A549 (cell line): ENCODE data around the gene PGM2. TPM values are rescaled to one million over a fixed set of nuclear protein-coding genes. Genes with fewer than 3 reads are reported as not detected.

Experiments used
- ATAC-seq, 2 experiments: fragments of 200-7000 bp in 1 of 2; fragments of >200 bp in 1 of 2; cut with Nextera tagmentation in 1 of 2; cut with Tn5 transposase in 1 of 2; 3 replicates each; pipeline versions ENCODE4 v1.8.0 to v1.9.1; 2018 to 2020; ENCODE audit warnings: mild to moderate bottlenecking in 1 of 2, moderate library complexity in 1 of 2
- CTCF ChIA-PET: fragments of 300-600 bp; sonication (Branson Sonifier 250); formaldehyde crosslinking; extraction: SDS; loops from one replicate; lab custom pipeline; 2021; ENCODE audit warnings: antibody characterized with exemption, inconsistent platforms; lab: Yijun Ruan, JAX
- POLR2A ChIA-PET: fragments of 350-600 bp; formaldehyde crosslinking; extraction: SDS; loops from one replicate; lab custom pipeline; 2021; ENCODE audit warnings: antibody characterized with exemption, inconsistent platforms; lab: Yijun Ruan, JAX
- DNase-seq, 2 experiments: peaks; one replicate each; pipeline versions ENCODE4 v3.0.0 to v3.0.0-alpha.2; 2011 to 2016; ENCODE audit warnings: low read depth in 1 of 2, low spot score in 1 of 2
- FAIRE-seq: peaks from 2 replicates; lab custom pipeline; 2011; peaks lifted over from hg19 to GRCh38; lab: Jason Lieb, UNC
- H3K27ac ChIP-seq, 2 experiments: fragments of >200 bp; sonication (Bioruptor Twin); formaldehyde crosslinking; 3 replicates each; pipeline ENCODE4 v1.5.1; 2016 to 2017
- H3K4me1 ChIP-seq: fragments of >200 bp; sonication (Bioruptor Twin); formaldehyde crosslinking; 3 replicates; pipeline ENCODE4 v1.6.1; 2016
- H3K4me2 ChIP-seq: fragments of >200 bp; sonication (Bioruptor Twin); formaldehyde crosslinking; 3 replicates; pipeline ENCODE4 v1.6.1; 2016
- H3K4me3 ChIP-seq: fragments of >200 bp; sonication (Bioruptor Twin); formaldehyde crosslinking; 3 replicates; pipeline ENCODE4 v1.5.1; 2016
- H3K9me3 ChIP-seq: fragments of >200 bp; sonication (Bioruptor Twin); formaldehyde crosslinking; 3 replicates; pipeline ENCODE4 v1.6.1; 2016
- BHLHE40 ChIP-seq: IDR thresholded peaks from 2 replicates; pipeline ENCODE4 v1.6.1; 2012; ENCODE audit warnings: low read depth, low read length, inconsistent platforms
- CHD2 ChIP-seq: fragments of 150-350 bp; IDR thresholded peaks from 2 replicates; pipeline ENCODE4 v1.6.1; 2014; ENCODE audit warnings: low read length; ENCODE audit not compliant: partially characterized antibody
- CTCF ChIP-seq: fragments of >200 bp; sonication (Bioruptor Twin); formaldehyde crosslinking; IDR thresholded peaks from 3 replicates; pipeline ENCODE4 v1.5.1; 2016
- E2F6 ChIP-seq: IDR thresholded peaks from 2 replicates; pipeline ENCODE4 v1.6.1; 2012; ENCODE audit warnings: low read depth, borderline replicate concordance
- EHF ChIP-seq: fragments of 250-450 bp; sonication (Bioruptor Pico); IDR thresholded peaks from 2 replicates; pipeline ENCODE4 v1.5.0; 2020; ENCODE audit warnings: mild to moderate bottlenecking
- ELK1 ChIP-seq: fragments of 150-350 bp; IDR thresholded peaks from 2 replicates; pipeline ENCODE4 v1.6.1; 2014; ENCODE audit warnings: low read depth, mild to moderate bottlenecking, low read length
- FOSB ChIP-seq: fragments of 250-450 bp; sonication (Bioruptor Pico); IDR thresholded peaks from 2 replicates; pipeline ENCODE4 v1.5.0; 2020; ENCODE audit warnings: mild to moderate bottlenecking, moderate library complexity
- HDAC2 ChIP-seq: fragments of 200-600 bp; sonication (generic); IDR thresholded peaks from 2 replicates; pipeline ENCODE4 v1.6.1; 2016
- HES2 ChIP-seq: fragments of >200 bp; sonication (Bioruptor Twin); formaldehyde crosslinking; IDR thresholded peaks from 2 replicates; pipeline ENCODE4 v1.6.1; 2016
- HEYL ChIP-seq: fragments of 250-450 bp; sonication (Bioruptor Pico); IDR thresholded peaks from 2 replicates; pipeline ENCODE4 v1.8.0; 2021; ENCODE audit warnings: mild to moderate bottlenecking, moderate library complexity
- HOXB5 ChIP-seq: fragments of 250-450 bp; sonication (Bioruptor Pico); IDR thresholded peaks from 2 replicates; pipeline ENCODE4 v1.5.0; 2020; ENCODE audit warnings: mild to moderate bottlenecking, moderate library complexity
- JUNB ChIP-seq: fragments of >200 bp; sonication (Bioruptor Twin); formaldehyde crosslinking; IDR thresholded peaks from 2 replicates; pipeline ENCODE4 v1.6.1; 2016
- MAFK ChIP-seq: fragments of 450-650 bp; IDR thresholded peaks from 2 replicates; pipeline ENCODE4 v1.6.1; 2014; ENCODE audit not compliant: partially characterized antibody
- MYC ChIP-seq: IDR thresholded peaks from 2 replicates; pipeline ENCODE4 v1.6.1; 2012; ENCODE audit warnings: mild to moderate bottlenecking, inconsistent platforms, low read length, improper control_type of control experiment, borderline replicate concordance
- NPAS2 ChIP-seq: fragments of 250-450 bp; sonication (Bioruptor Pico); IDR thresholded peaks from 2 replicates; pipeline ENCODE4 v1.8.0; 2022; ENCODE audit warnings: mild to moderate bottlenecking, moderate library complexity, borderline replicate concordance
- POLR2AphosphoS2 ChIP-seq: conservative IDR thresholded peaks from 2 replicates; pipeline ENCODE4 v1.6.1; 2012; ENCODE audit warnings: low read length, improper control_type of control experiment, inconsistent platforms
- RAD21 ChIP-seq, 2 experiments: fragments of >200 bp in 1 of 2; sonication (Bioruptor Twin) in 1 of 2; formaldehyde crosslinking in 1 of 2; IDR thresholded peaks in 1 of 2; conservative IDR thresholded peaks in 1 of 2; 2 replicates in 1 of 2; 3 replicates in 1 of 2; pipeline ENCODE4 v1.6.1; 2012 to 2018; ENCODE audit warnings: inconsistent platforms in 1 of 2
- RARB ChIP-seq: fragments of 250-450 bp; sonication (Bioruptor Pico); IDR thresholded peaks from 2 replicates; pipeline ENCODE4 v1.8.0; 2021; ENCODE audit warnings: mild to moderate bottlenecking, moderate library complexity
- RNF2 ChIP-seq: fragments of 200-600 bp; sonication (generic); IDR thresholded peaks from 2 replicates; pipeline ENCODE4 v1.6.1; 2016; ENCODE audit warnings: low read depth, mild to moderate bottlenecking, antibody characterized with exemption, moderate library complexity, borderline replicate concordance
- SMC3 ChIP-seq: fragments of >200 bp; sonication (Bioruptor Twin); formaldehyde crosslinking; IDR thresholded peaks from 3 replicates; pipeline ENCODE4 v1.6.1; 2018; ENCODE audit warnings: inconsistent platforms
- SREBF2 ChIP-seq: fragments of 450-650 bp; IDR thresholded peaks from 2 replicates; pipeline ENCODE4 v1.6.1; 2014; ENCODE audit warnings: mild to moderate bottlenecking, moderate library complexity
- TP53 ChIP-seq: fragments of 250-450 bp; sonication (Bioruptor Pico); IDR thresholded peaks from 2 replicates; pipeline ENCODE4 v1.5.0; 2021; ENCODE audit warnings: mild to moderate bottlenecking, moderate library complexity
- ZC3H11A ChIP-seq: fragments of 450-650 bp; IDR thresholded peaks from 2 replicates; pipeline ENCODE4 v1.6.1; 2014; ENCODE audit warnings: antibody characterized with exemption, mild to moderate bottlenecking
- ZFP36 ChIP-seq: fragments of 450-650 bp; IDR thresholded peaks from 2 replicates; pipeline ENCODE4 v1.6.1; 2014; ENCODE audit warnings: borderline replicate concordance; ENCODE audit not compliant: partially characterized antibody
- WGBS: methylation state at CpG from one replicate; pipeline ENCODE4 v1.1.6; 2017; ENCODE audit errors: missing lambda C conversion rate; 5-methylcytosine and 5-hydroxymethylcytosine counted together
- polyA plus RNA-seq, 4 experiments: library from polyadenylated mRNA; depleted of rRNA in 3 of 4; stranded (reverse); fragments of >200 nt; fragmentation: RNase III in 1 of 4; extraction: RNeasy Plus Mini Kit Qiagen cat#74134 plus additional on column Dnase treatment in 1 of 4; gene quantifications; 2 replicates in 3 of 4; 3 replicates in 1 of 4; pipeline ENCODE4 v1.2.3, GENCODE V29; 2011 to 2017

PGM2 gene
- polyA plus RNA-seq, 2 of the 4 experiments (the other 2 are of a cell fraction) = 11.4 to 17.0 TPM

- TF ChIP-seq NPAS2 (no peak), ZFP36 (no peak), HOXB5 (CRISPR knock-in tag) (no peak), SMC3 (no peak), BHLHE40 (no peak)
- no peaks in the 10 kb centered on the region for H3K4me1 ChIP-seq
- no peak overlapping the region for H3K27ac ChIP-seq
- ChIA-PET POLR2A (no interaction called here), CTCF (interaction anchor here (0.7 kb wide), 1 partner anchor 13 kb away, joined by 4 read pairs; no protein-coding TSS in a partner anchor)
- ATAC-seq (no peak), DNase-seq (no peak), FAIRE-seq (no peak)
- whole genome bisulfite sequencing = 13% methylated on average over 4 of the region's 4 CpGs
- no peaks in the 10 kb centered on the region; the same call in 2 of the 3 replicates for H3K9me3 ChIP-seq
- no peak overlapping the region for H3K4me3 ChIP-seq
- H3K4me2 ChIP-seq = no peak overlapping the region
Measured at GRCh38 chr4:37788819-37789218, 37.7 kb upstream of the PGM2 start.

- no peak for FAIRE-seq
- CTCF ChIA-PET = interaction anchor here (1.0 to 5.7 kb wide), 2 partner anchors 54 to 190 kb away, joined by 3 to 40 read pairs; no protein-coding TSS in a partner anchor
- no peak for TF ChIP-seq ELK1
- no peak for TF ChIP-seq MAFK
- no peak for TF ChIP-seq ZC3H11A
- TF ChIP-seq SREBF2 = no peak
- no peak for TF ChIP-seq CTCF
- TF ChIP-seq E2F6 = no peak
- TF ChIP-seq HDAC2 = no peak
- no peak for TF ChIP-seq NPAS2
- TF ChIP-seq HEYL = no peak
- TF ChIP-seq FOSB (CRISPR knock-in tag) = no peak
- TF ChIP-seq SMC3 = no peak
- Histone ChIP-seq H3K27ac (no peak overlapping the region), H3K4me3 (no peak overlapping the region), H3K4me2 (no peak overlapping the region), H3K9me3 (no peaks in the 10 kb centered on the region), H3K4me1 (no peaks in the 10 kb centered on the region)
- POLR2A ChIA-PET = no interaction called here
- DNase-seq = no peak
- no peak for ATAC-seq
- 0% methylated on average over 1 of the region's 1 CpG for WGBS
Measured at GRCh38 chr4:37792241-37792640, 34.2 kb upstream of the PGM2 start.

- CTCF ChIA-PET = interaction anchor here (1.0 to 5.7 kb wide), 5 partner anchors 9 to 341 kb away, joined by 3 to 40 read pairs (median 6); no protein-coding TSS in a partner anchor
Measured at GRCh38 chr4:37793562-37793961, 32.9 kb upstream of the PGM2 start.

GRCh38 chr4:37794056-37794455, 32.4 kb upstream of the PGM2 start:
- CTCF ChIA-PET = interaction anchor here (1.0 to 5.7 kb wide), 4 partner anchors 8 to 342 kb away, joined by 3 to 40 read pairs (median 6); no protein-coding TSS in a partner anchor
- DNase-seq = no peak

More at GRCh38 chr4:37793562-37793961, 32.9 kb upstream of the PGM2 start:
- DNase-seq (peak in 1 of 2 experiments; percentile 17), ATAC-seq (peak in 1 of 2 experiments; percentile 47; a peak in 2 of 6 replicates), FAIRE-seq (no peak)
- H3K9me3 ChIP-seq = no peaks in the 10 kb centered on the region
- H3K4me2 ChIP-seq = no peak overlapping the region
- POLR2A ChIA-PET = no interaction called here
- H3K4me1 ChIP-seq = no peaks in the 10 kb centered on the region
- TF ChIP-seq MYC = no peak
- TF ChIP-seq RNF2 = no peak
- peak; percentile 51 to 54; a peak in 4 of 5 replicates for TF ChIP-seq RAD21 (conservative IDR thresholded peaks at IDR 0.05 in 1 of 2, IDR thresholded peaks at IDR 0.05 in 1 of 2)
- TF ChIP-seq SMC3 = peak; percentile 24; the same call in 1 of the 3 replicates
- H3K27ac ChIP-seq = no peak overlapping the region
- no peak overlapping the region for H3K4me3 ChIP-seq

More at GRCh38 chr4:37794056-37794455, 32.4 kb upstream of the PGM2 start:
- Histone ChIP-seq H3K9me3 (no peaks in the 10 kb centered on the region), H3K4me2 (no peak overlapping the region), H3K4me1 (no peaks in the 10 kb centered on the region), H3K27ac (no peak overlapping the region), H3K4me3 (no peak overlapping the region)
- no peak for ATAC-seq
- POLR2A ChIA-PET = no interaction called here
- no peak for FAIRE-seq
- WGBS = 43% methylated on average over 2 of the region's 2 CpGs
- TF ChIP-seq RARB (no peak), POLR2AphosphoS2 (no peak), RAD21 (conservative IDR thresholded peaks at IDR 0.05 in 1 of 2, IDR thresholded peaks at IDR 0.05 in 1 of 2) (no peak), EHF (CRISPR knock-in tag) (no peak), CHD2 (no peak), HES2 (no peak), HEYL (no peak), JUNB (no peak), TP53 (no peak)
